GM12878 (cell line): ENCODE data around the gene DMXL1. TPM values are rescaled to one million over a fixed set of nuclear protein-coding genes. Genes with fewer than 3 reads are reported as not detected.

ENCODE experiments used
- ATF2 ChIP-seq: IDR thresholded peaks from 2 replicates; pipeline ENCODE4 v1.6.1; 2012; ENCODE audit warnings: low read length, inconsistent platforms
- BMI1 ChIP-seq: fragments of 450-650 bp; IDR thresholded peaks from 2 replicates; pipeline ENCODE4 v1.6.1; 2016; ENCODE audit warnings: mild to moderate bottlenecking, moderate library complexity, borderline replicate concordance
- CBX3 ChIP-seq: fragments of 200-600 bp; sonication (generic); IDR thresholded peaks from 2 replicates; pipeline ENCODE4 v1.6.1; 2016; ENCODE audit warnings: low read depth, borderline replicate concordance
- CHD4 ChIP-seq: fragments of 200-600 bp; sonication (generic); IDR thresholded peaks from 2 replicates; pipeline ENCODE4 v1.6.1; 2016; ENCODE audit warnings: mild to moderate bottlenecking
- E2F8 ChIP-seq: fragments of 450-650 bp; IDR thresholded peaks from 2 replicates; pipeline ENCODE4 v1.6.1; 2018; ENCODE audit warnings: mild to moderate bottlenecking, low read depth, moderate library complexity; ENCODE audit not compliant: partially characterized antibody
- EGR1 ChIP-seq, 2 experiments: IDR thresholded peaks; 1 replicate in 1 of 2; 2 replicates in 1 of 2; pipeline ENCODE4 v1.6.1; 2011 to 2012; ENCODE audit warnings: low read depth in 2 of 2, low read length in 2 of 2, borderline replicate concordance in 1 of 2, mild to moderate bottlenecking in 1 of 2, moderate library complexity in 1 of 2
- IRF4 ChIP-seq: IDR thresholded peaks from 2 replicates; pipeline ENCODE4 v1.6.1; 2011; ENCODE audit warnings: low read depth, low read length
- KLF5 ChIP-seq: fragments of 450-650 bp; IDR thresholded peaks from 2 replicates; pipeline ENCODE4 v1.6.1; 2014; ENCODE audit warnings: mild to moderate bottlenecking; ENCODE audit not compliant: partially characterized antibody
- MEF2B ChIP-seq: fragments of 450-650 bp; IDR thresholded peaks from 2 replicates; pipeline ENCODE4 v1.6.1; 2018; ENCODE audit warnings: mild to moderate bottlenecking, moderate library complexity; ENCODE audit not compliant: partially characterized antibody, poor library complexity, severe bottlenecking
- NFYA ChIP-seq: IDR thresholded peaks from 2 replicates; pipeline ENCODE4 v1.6.1; 2011; ENCODE audit warnings: low read depth, mild to moderate bottlenecking, low read length, improper control_type of control experiment, borderline replicate concordance
- NKRF ChIP-seq: fragments of 450-650 bp; conservative IDR thresholded peaks from 2 replicates; pipeline ENCODE4 v1.6.1; 2017; ENCODE audit warnings: mild to moderate bottlenecking, moderate library complexity
- NR2C2 ChIP-seq: IDR thresholded peaks from 2 replicates; pipeline ENCODE4 v1.6.1; 2011; ENCODE audit warnings: borderline replicate concordance, low read depth; ENCODE audit not compliant: control insufficient read depth, insufficient read length
- RUNX3 ChIP-seq: IDR thresholded peaks from 2 replicates; pipeline ENCODE4 v1.6.1; 2012; ENCODE audit warnings: low read length, inconsistent platforms
- SIN3A ChIP-seq: IDR thresholded peaks from 2 replicates; pipeline ENCODE4 v1.6.1; 2012; ENCODE audit warnings: low read depth, low read length, improper control_type of control experiment
- SPI1 ChIP-seq: IDR thresholded peaks from 2 replicates; pipeline ENCODE4 v1.6.1; 2011; ENCODE audit warnings: low read depth, mild to moderate bottlenecking, low read length, moderate library complexity, borderline replicate concordance; ENCODE audit not compliant: insufficient read depth
- TARDBP ChIP-seq: IDR thresholded peaks from 2 replicates; pipeline ENCODE4 v1.6.1; 2016; ENCODE audit warnings: borderline replicate concordance
- TCF3 ChIP-seq: IDR thresholded peaks from 2 replicates; pipeline ENCODE4 v1.6.1; 2012; ENCODE audit warnings: low read depth, mild to moderate bottlenecking, low read length, borderline replicate concordance; ENCODE audit not compliant: insufficient read depth
- YY1 ChIP-seq: IDR thresholded peaks from 2 replicates; pipeline ENCODE4 v1.6.1; 2011; ENCODE audit warnings: low read depth, mild to moderate bottlenecking, low read length
- ZBTB11 ChIP-seq: fragments of 450-650 bp; formaldehyde crosslinking; IDR thresholded peaks from 2 replicates; pipeline ENCODE4 v1.5.0; 2022; ENCODE audit warnings: mild to moderate bottlenecking, missing genetic modification characterization
- ZNF274 ChIP-seq: IDR thresholded peaks from one replicate; pipeline ENCODE4 v1.8.0; 2011; ENCODE audit not compliant: insufficient read length, insufficient read depth
- polyA plus RNA-seq, 11 experiments: library from polyadenylated mRNA; depleted of rRNA in 4 of 11; unstranded in 6 of 11; stranded (reverse) in 5 of 11; fragments of >200 nt; fragmentation: Nextera tagmentation in 4 of 11; fragmentation: Illumina TruSeq in 1 of 11; extraction: Ambion mirVana in 4 of 11; extraction: Trizol in 1 of 11; gene quantifications; 1 replicate in 1 of 11; 2 replicates in 10 of 11; pipeline versions ENCODE4 v1.2.1 to v1.2.3, GENCODE V29; 2011 to 2016; ENCODE audit warnings: inconsistent platforms in 2 of 11, missing spikeins in 2 of 11, low read depth in 1 of 11
- total RNA-seq, 4 experiments: library from RNA; depleted of rRNA in 3 of 4; stranded (reverse); fragments of >200 nt in 3 of 4; fragmentation: Illumina TruSeq in 1 of 4; extraction: Trizol in 1 of 4; gene quantifications; 2 replicates each; pipeline versions ENCODE4 v1.2.1 to v1.2.3, GENCODE V29; 2013 to 2021

Gene DMXL1
- total and polyA plus RNA-seq, 10 of the 15 experiments (the other 5 are each of a cell fraction or from before 2014, with no cell fraction given): 9.1 to 67.7 (median 34.1) TPM

GRCh38 chr5:119031011-119031886, 39.6 kb upstream of the DMXL1 start (continued):
- TF ChIP-seq IRF4: no peak
- TF ChIP-seq E2F8: no peak
- TF ChIP-seq SPI1: no peak
- TF ChIP-seq TCF3: peak; percentile 65; the same call in 1 of the 2 replicates
- no peak for TF ChIP-seq BMI1
- no peak for TF ChIP-seq ZNF274
- no peak for TF ChIP-seq SIN3A
- TF ChIP-seq NFYA: no peak
- no peak for TF ChIP-seq KLF5
- TF ChIP-seq NR2C2: no peak
- no peak for TF ChIP-seq TARDBP
- TF ChIP-seq MEF2B: peak; percentile 85
- no peak for TF ChIP-seq NKRF
- no peak for TF ChIP-seq ZBTB11 (CRISPR knock-in tag)
- TF ChIP-seq CHD4: no peak
- peak; percentile 89 for TF ChIP-seq RUNX3
- TF ChIP-seq CBX3: no peak
- no peak for TF ChIP-seq EGR1 (IDR thresholded peaks at IDR 0.05; ENCODE audit: borderline replicate concordance in 1 of 2, low read depth in 2 of 2, low read length in 2 of 2)
- TF ChIP-seq ATF2: peak; percentile 90
- TF ChIP-seq YY1: 0 out of 2 replicates have a peak, but pooled peaks have one; percentile 41
